Measurements from ENCODE around the gene PHLDA1.

GRCh38 chr12:76064904-76065303 is 33.3 kb upstream of the PHLDA1 start:
- TF ChIP-seq EZH2 (IDR thresholded peaks at IDR 0.05; ENCODE audit: insufficient read depth, poor library complexity, severe bottlenecking) (no peak), EZH2phosphoT487 (IDR thresholded peaks at IDR 0.05; ENCODE audit: insufficient read depth, low read depth) (no peak)

Data from GM23248 (cell line).